ENCODE data around the gene CNOT11.

GRCh38 chr2:101295895-101296294 is 43.2 kb downstream of the CNOT11 start:
- TF ChIP-seq, protein P1, sequence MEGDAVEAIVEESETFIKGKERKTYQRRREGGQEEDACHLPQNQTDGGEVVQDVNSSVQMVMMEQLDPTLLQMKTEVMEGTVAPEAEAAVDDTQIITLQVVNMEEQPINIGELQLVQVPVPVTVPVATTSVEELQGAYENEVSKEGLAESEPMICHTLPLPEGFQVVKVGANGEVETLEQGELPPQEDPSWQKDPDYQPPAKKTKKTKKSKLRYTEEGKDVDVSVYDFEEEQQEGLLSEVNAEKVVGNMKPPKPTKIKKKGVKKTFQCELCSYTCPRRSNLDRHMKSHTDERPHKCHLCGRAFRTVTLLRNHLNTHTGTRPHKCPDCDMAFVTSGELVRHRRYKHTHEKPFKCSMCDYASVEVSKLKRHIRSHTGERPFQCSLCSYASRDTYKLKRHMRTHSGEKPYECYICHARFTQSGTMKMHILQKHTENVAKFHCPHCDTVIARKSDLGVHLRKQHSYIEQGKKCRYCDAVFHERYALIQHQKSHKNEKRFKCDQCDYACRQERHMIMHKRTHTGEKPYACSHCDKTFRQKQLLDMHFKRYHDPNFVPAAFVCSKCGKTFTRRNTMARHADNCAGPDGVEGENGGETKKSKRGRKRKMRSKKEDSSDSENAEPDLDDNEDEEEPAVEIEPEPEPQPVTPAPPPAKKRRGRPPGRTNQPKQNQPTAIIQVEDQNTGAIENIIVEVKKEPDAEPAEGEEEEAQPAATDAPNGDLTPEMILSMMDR (IDR thresholded peaks at IDR 0.05; ENCODE audit: low read depth, low read length), result no peak
- no peak for TF ChIP-seq EZH2phosphoT487 (IDR thresholded peaks at IDR 0.05; ENCODE audit: low read depth)
